ENCODE measurements around the gene C20orf144. TPM values are rescaled to one million over a fixed set of nuclear protein-coding genes. Genes with fewer than 3 reads are reported as not detected.
A peak's percentile ranks its signal among the peaks of the same experiment; 100 is the strongest.

C20orf144 gene
- total RNA-seq, 1 donor from 2014 or later = 0.44 TPM

DNA sequence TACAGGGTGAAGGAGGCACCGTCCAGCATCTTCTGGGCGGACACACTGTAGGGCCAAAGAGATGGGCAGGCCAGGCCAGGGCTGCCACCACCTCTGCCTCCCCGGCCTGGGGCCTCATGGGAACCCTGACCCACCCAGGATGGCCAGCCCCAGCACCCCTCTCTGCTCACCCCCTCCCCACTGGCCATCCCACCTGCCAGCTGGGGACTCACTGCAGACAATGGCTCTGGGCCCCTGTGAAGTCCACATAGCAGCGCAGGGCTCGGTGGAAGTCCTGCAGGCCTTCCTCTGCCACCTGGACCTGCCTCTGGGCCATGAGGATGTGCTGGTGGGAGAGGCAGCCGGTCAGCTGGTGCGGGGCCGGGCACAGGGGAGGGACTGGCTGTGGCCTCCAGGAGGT, 3.6 kb upstream of the C20orf144 start:
- peaks cover 12% of the 10 kb centered on the region for H3K4me1 Mint-ChIP-seq
- H3K27ac Mint-ChIP-seq (ENCODE audit: unreplicated experiment) = no peak overlapping the region
- no peak for DNase-seq (ENCODE audit: low read depth, low spot score)
- H3K4me3 Mint-ChIP-seq = peak overlapping the region; percentile 65
- peaks cover 2% of the 10 kb centered on the region for H3K27me3 Mint-ChIP-seq (ENCODE audit: low read depth)
- no peaks in the 10 kb centered on the region for H3K9me3 Mint-ChIP-seq
- TF ChIP-seq, protein P1, sequence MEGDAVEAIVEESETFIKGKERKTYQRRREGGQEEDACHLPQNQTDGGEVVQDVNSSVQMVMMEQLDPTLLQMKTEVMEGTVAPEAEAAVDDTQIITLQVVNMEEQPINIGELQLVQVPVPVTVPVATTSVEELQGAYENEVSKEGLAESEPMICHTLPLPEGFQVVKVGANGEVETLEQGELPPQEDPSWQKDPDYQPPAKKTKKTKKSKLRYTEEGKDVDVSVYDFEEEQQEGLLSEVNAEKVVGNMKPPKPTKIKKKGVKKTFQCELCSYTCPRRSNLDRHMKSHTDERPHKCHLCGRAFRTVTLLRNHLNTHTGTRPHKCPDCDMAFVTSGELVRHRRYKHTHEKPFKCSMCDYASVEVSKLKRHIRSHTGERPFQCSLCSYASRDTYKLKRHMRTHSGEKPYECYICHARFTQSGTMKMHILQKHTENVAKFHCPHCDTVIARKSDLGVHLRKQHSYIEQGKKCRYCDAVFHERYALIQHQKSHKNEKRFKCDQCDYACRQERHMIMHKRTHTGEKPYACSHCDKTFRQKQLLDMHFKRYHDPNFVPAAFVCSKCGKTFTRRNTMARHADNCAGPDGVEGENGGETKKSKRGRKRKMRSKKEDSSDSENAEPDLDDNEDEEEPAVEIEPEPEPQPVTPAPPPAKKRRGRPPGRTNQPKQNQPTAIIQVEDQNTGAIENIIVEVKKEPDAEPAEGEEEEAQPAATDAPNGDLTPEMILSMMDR (conservative IDR thresholded peaks at IDR 0.05) = no peak
- H3K36me3 Mint-ChIP-seq (ENCODE audit: low read depth) = peaks cover 3% of the 10 kb centered on the region

DNA sequence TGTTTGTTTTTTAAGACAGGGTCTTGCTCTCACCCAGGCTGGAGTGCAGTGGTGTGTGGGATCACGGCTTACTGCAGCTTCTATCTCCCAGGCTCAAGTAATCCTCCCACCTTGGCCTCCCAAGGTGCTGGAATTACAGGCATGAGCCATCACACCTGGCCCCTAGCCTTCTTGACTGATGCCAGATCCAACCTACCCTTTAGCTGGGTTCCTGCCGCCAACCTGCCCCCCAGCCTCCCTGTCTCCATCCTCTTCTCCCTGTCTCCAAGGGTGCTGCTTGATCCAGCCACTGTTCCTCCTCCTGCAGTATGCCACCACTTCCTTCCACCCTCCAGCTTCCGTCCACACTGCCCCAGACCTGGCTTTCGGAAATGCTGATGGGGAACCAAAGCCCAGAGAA, 3.2 kb upstream of the C20orf144 start:
- peaks cover 13% of the 10 kb centered on the region for H3K4me1 Mint-ChIP-seq
- no peak overlapping the region for H3K27ac Mint-ChIP-seq (ENCODE audit: unreplicated experiment)
- peaks cover 2% of the 10 kb centered on the region for H3K27me3 Mint-ChIP-seq (ENCODE audit: low read depth)
- no peak for DNase-seq (ENCODE audit: low read depth, low spot score)
- TF ChIP-seq, protein P1 (conservative IDR thresholded peaks at IDR 0.05) = no peak
- peaks cover 3% of the 10 kb centered on the region for H3K36me3 Mint-ChIP-seq (ENCODE audit: low read depth)
- H3K4me3 Mint-ChIP-seq = peak overlapping the region; percentile 65
- no peaks in the 10 kb centered on the region for H3K9me3 Mint-ChIP-seq

DNA sequence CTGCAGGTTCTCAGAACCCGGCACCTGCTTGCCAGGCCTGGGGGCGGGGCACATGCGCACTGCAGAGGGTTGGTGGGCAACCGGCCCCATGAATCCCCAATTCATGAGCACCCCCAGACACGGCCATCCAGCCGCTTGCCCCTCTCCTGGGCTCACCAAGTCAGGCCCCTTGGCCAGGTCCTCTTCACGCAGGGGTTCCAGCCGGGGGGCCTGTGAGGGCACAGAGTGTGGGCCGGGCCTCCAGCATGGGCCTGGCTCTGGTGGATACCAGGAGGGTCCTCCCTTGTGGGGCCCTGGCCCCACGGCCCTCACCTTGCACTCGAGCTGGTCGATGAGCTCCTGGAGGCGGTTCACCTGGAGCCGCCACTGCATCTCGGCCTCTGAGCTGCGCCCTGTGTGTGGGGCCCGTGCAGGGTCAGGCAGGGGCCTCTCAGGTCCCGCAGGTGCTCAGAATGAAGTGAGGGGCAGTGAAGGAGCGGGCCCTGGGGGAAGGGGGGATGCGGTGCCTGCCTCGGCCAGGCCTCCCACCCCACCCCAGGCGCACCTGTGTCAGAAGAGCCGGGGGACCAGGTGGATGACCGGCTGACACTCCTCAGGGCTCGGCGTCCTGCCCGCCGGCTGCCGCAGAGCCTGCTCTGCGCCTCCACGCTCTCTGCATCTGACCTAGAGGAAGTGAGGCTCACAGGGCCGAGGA, 2.6 kb upstream of the C20orf144 start:
- Mint-ChIP-seq H3K4me1 (peaks cover 19% of the 10 kb centered on the region), H3K27ac (ENCODE audit: unreplicated experiment) (no peak overlapping the region), H3K4me3 (peak overlapping the region; percentile 74), H3K36me3 (ENCODE audit: low read depth) (peaks cover 3% of the 10 kb centered on the region), H3K27me3 (ENCODE audit: low read depth) (peaks cover 2% of the 10 kb centered on the region), H3K9me3 (no peaks in the 10 kb centered on the region)
- TF ChIP-seq, protein P1 (conservative IDR thresholded peaks at IDR 0.05) = no peak
- no peak for DNase-seq (ENCODE audit: low read depth, low spot score)

DNA sequence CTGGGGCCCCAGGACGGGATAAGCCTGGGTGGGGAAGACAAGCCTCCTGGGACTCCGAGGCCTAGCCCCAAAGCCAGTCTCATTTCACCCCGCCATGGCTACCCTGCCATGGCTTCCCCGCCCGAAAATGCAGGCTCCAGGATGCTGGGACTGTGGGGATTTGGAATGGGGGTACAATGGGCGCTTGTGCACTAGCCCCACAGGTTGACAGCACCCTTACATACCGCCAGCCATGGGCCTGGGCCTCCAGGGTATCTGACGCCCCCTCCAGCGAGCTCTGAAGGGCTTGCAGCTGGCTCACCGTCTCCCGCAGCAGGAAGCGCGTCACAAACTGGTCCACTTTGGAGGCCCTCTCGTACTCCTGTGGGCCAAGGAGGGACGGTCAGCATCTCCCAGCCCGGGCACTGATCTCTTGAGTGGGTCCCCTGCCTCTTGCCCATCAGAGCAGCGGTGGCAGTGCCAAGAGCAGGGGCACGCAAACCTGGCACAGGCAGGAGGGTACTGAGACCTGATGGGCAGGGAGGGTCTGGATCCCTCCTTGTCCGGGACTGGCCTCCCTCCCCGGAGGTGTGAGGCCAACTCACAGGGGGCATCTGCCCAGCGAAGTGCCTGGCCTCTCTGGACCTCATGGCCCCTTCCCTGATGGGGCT, 2.0 kb upstream of the C20orf144 start:
- Mint-ChIP-seq H3K4me1 (peaks cover 26% of the 10 kb centered on the region), H3K27me3 (ENCODE audit: low read depth) (peaks cover 5% of the 10 kb centered on the region), H3K9me3 (no peaks in the 10 kb centered on the region), H3K27ac (ENCODE audit: unreplicated experiment) (no peak overlapping the region), H3K36me3 (ENCODE audit: low read depth) (peaks cover 3% of the 10 kb centered on the region), H3K4me3 (peak overlapping the region; percentile 74)
- TF ChIP-seq, protein P1 (conservative IDR thresholded peaks at IDR 0.05) = no peak
- no peak for DNase-seq (ENCODE audit: low read depth, low spot score)

DNA sequence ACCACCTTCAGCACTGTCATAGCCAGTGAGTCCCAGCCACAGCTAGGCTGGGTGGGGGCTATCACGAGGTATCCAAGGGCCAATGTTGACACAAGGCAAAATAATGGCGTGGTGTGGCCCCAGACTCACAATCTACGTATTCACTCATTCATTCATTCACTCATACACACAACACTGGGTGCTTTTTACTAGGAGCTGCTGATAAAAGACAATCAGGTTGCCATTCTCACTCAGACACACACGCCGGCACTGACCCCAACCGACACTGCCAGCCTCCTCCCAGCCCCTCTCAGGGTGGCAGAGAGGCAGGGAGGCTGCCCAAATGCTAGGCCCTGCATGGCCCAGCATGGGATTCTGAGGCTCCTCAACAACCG, 1.5 kb upstream of the C20orf144 start:
- peaks cover 3% of the 10 kb centered on the region for H3K36me3 Mint-ChIP-seq (ENCODE audit: low read depth)
- peaks cover 30% of the 10 kb centered on the region for H3K4me1 Mint-ChIP-seq
- TF ChIP-seq, protein P1 (conservative IDR thresholded peaks at IDR 0.05) = no peak
- peaks cover 5% of the 10 kb centered on the region for H3K27me3 Mint-ChIP-seq (ENCODE audit: low read depth)
- no peak for DNase-seq (ENCODE audit: low read depth, low spot score)
- no peaks in the 10 kb centered on the region for H3K9me3 Mint-ChIP-seq
- H3K27ac Mint-ChIP-seq (ENCODE audit: unreplicated experiment) = no peak overlapping the region
- H3K4me3 Mint-ChIP-seq = peak overlapping the region; percentile 84

Measured in neural crest cell (in vitro differentiated cells).